Loucy (cell line): Measurements from ENCODE around the gene BCDIN3D.

Source experiments
- H2AFZ ChIP-seq: fragments of 200-600 bp; sonication (generic); 2 replicates; pipeline ENCODE4 v1.6.0; 2016; ENCODE audit warnings: antibody characterized with exemption, mild to moderate bottlenecking, low read length, moderate library complexity
- H3F3A ChIP-seq: fragments of 200-600 bp; 2 replicates; pipeline ENCODE4 v1.6.0; 2016; ENCODE audit warnings: antibody characterized with exemption, low read depth, mild to moderate bottlenecking
- H3K27me3 ChIP-seq: fragments of 200-600 bp; sonication (generic); 2 replicates; pipeline ENCODE4 v1.6.1; 2014; ENCODE audit warnings: low read length, mild to moderate bottlenecking; ENCODE audit not compliant: insufficient read depth, poor library complexity, severe bottlenecking
- H3K36me3 ChIP-seq: fragments of 200-600 bp; sonication (generic); 2 replicates; pipeline ENCODE4 v1.6.1; 2016; ENCODE audit warnings: low read length; ENCODE audit not compliant: insufficient read depth
- H3K4me1 ChIP-seq: fragments of 200-600 bp; sonication (generic); 2 replicates; pipeline ENCODE4 v1.5.1; 2014; ENCODE audit warnings: low read length, mild to moderate bottlenecking; ENCODE audit not compliant: insufficient read depth, poor library complexity, severe bottlenecking
- H3K4me2 ChIP-seq: fragments of 200-600 bp; sonication (generic); 2 replicates; pipeline ENCODE4 v1.6.0; 2014; ENCODE audit warnings: antibody characterized with exemption, low read length, low read depth, mild to moderate bottlenecking; ENCODE audit not compliant: poor library complexity, severe bottlenecking
- H3K4me3 ChIP-seq: fragments of 200-600 bp; sonication (generic); 2 replicates; pipeline ENCODE4 v1.5.1; 2014; ENCODE audit warnings: low read length, mild to moderate bottlenecking, mixed read lengths; ENCODE audit not compliant: poor library complexity, severe bottlenecking
- H3K79me2 ChIP-seq: fragments of 200-600 bp; sonication (generic); 2 replicates; pipeline ENCODE4 v1.6.1; 2014; ENCODE audit warnings: low read length; ENCODE audit not compliant: insufficient read depth
- H3K9ac ChIP-seq: fragments of 200-600 bp; sonication (generic); 2 replicates; pipeline ENCODE4 v1.6.0; 2014; ENCODE audit warnings: mild to moderate bottlenecking, low read depth, low read length, moderate library complexity; ENCODE audit not compliant: poor library complexity, severe bottlenecking
- H3K9me2 ChIP-seq: fragments of 200-600 bp; sonication (generic); replicated peaks from 2 replicates; pipeline ENCODE4 v1.6.1; 2016; ENCODE audit warnings: low read depth, low read length, mixed read lengths
- H3K9me3 ChIP-seq: fragments of 200-600 bp; sonication (generic); 2 replicates; pipeline ENCODE4 v1.6.1; 2014; ENCODE audit warnings: mild to moderate bottlenecking, antibody characterized with exemption, low read length, low read depth; ENCODE audit not compliant: insufficient read depth
- H4K20me1 ChIP-seq: fragments of 200-600 bp; sonication (generic); 2 replicates; pipeline ENCODE4 v1.6.0; 2014; ENCODE audit warnings: antibody characterized with exemption, low read length, mild to moderate bottlenecking; ENCODE audit not compliant: insufficient read depth, poor library complexity, severe bottlenecking
- CTCF ChIP-seq: fragments of 200-600 bp; sonication (generic); conservative IDR thresholded peaks from 2 replicates; pipeline ENCODE4 v1.5.1; 2014; ENCODE audit warnings: mild to moderate bottlenecking, antibody characterized with exemption, low read length
- EZH2phosphoT487 ChIP-seq: fragments of 200-600 bp; IDR thresholded peaks from 2 replicates; pipeline ENCODE4 v1.6.1; 2018; ENCODE audit warnings: antibody characterized with exemption, mild to moderate bottlenecking, moderate library complexity, borderline replicate concordance

BCDIN3D gene

GRCh38 chr12:49865782-49866135, 22.9 kb upstream of the BCDIN3D start:
- Histone ChIP-seq H3K4me3 (no peak overlapping the region), H3K36me3 (no peaks in the 10 kb centered on the region), H3K79me2 (no peaks in the 10 kb centered on the region), H3K27me3 (no peaks in the 10 kb centered on the region), H3F3A (no peaks in the 10 kb centered on the region), H3K4me2 (no peak overlapping the region), H2AFZ (no peak overlapping the region), H3K9me2 (no peaks in the 10 kb centered on the region), H3K4me1 (no peaks in the 10 kb centered on the region), H3K9ac (no peak overlapping the region), H4K20me1 (no peaks in the 10 kb centered on the region), H3K9me3 (no peaks in the 10 kb centered on the region)
- TF ChIP-seq CTCF (no peak), EZH2phosphoT487 (no peak)

- Histone ChIP-seq H2AFZ (no peak overlapping the region), H3K4me1 (no peaks in the 10 kb centered on the region), H3K79me2 (no peaks in the 10 kb centered on the region), H3K4me2 (no peak overlapping the region), H3K9ac (no peak overlapping the region), H3K9me3 (no peaks in the 10 kb centered on the region), H3F3A (no peaks in the 10 kb centered on the region), H3K4me3 (no peak overlapping the region), H3K27me3 (no peaks in the 10 kb centered on the region), H3K9me2 (no peaks in the 10 kb centered on the region), H3K36me3 (no peaks in the 10 kb centered on the region), H4K20me1 (no peaks in the 10 kb centered on the region)
- TF ChIP-seq CTCF (no peak), EZH2phosphoT487 (no peak)
Measured at GRCh38 chr12:49865109-49865781, 22.3 kb upstream of the BCDIN3D start.

- no peaks in the 10 kb centered on the region for H3K4me1 ChIP-seq
- H3K9ac ChIP-seq: no peak overlapping the region
- no peaks in the 10 kb centered on the region for H3F3A ChIP-seq
- H3K4me2 ChIP-seq: no peak overlapping the region
- no peaks in the 10 kb centered on the region for H3K9me3 ChIP-seq
- H4K20me1 ChIP-seq: no peaks in the 10 kb centered on the region
- no peak overlapping the region for H3K4me3 ChIP-seq
- H3K9me2 ChIP-seq: no peaks in the 10 kb centered on the region
- TF ChIP-seq EZH2phosphoT487: no peak
- TF ChIP-seq CTCF: no peak
- H3K27me3 ChIP-seq: no peaks in the 10 kb centered on the region
- no peaks in the 10 kb centered on the region for H3K36me3 ChIP-seq
- H2AFZ ChIP-seq: no peak overlapping the region
- H3K79me2 ChIP-seq: no peaks in the 10 kb centered on the region
Measured at GRCh38 chr12:49864798-49865090, 21.8 kb upstream of the BCDIN3D start.
